Measurements from ENCODE around the gene RAMP2. TPM values are rescaled to one million over a fixed set of nuclear protein-coding genes. Genes with fewer than 3 reads are reported as not detected.

Gene RAMP2
- total RNA-seq, 2 donors from 2014 or later: 4.9 to 5.1 TPM

DNA sequence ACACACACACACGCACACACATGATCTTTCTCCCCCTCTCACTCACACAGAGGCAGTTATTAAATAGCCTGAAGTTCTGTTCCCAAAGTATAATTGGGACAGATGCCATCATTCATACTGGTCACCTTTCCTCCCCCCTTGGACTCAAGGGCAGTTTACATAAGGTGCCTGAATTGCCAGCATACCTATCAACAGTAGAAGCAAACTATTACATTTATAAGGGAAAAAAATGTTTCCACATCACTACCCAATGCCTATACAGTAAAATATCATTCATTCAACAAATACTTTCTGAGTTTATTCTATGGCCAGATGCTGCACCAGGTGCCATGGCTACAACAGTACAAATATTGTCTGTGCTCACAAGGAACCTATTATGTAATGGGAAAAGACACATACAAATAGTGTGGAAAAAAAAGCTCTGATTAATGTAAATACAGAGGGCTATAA lies 43.9 kb downstream of the RAMP2 start:
- Mint-ChIP-seq H3K36me3 (ENCODE audit: low read depth) (peaks cover 14% of the 10 kb centered on the region), H3K27ac (no peak overlapping the region), H3K9me3 (no peaks in the 10 kb centered on the region), H3K27me3 (ENCODE audit: insufficient read depth) (peaks cover 11% of the 10 kb centered on the region), H3K4me1 (peaks cover 22% of the 10 kb centered on the region), H3K4me3 (no peak overlapping the region)
- Histone ChIP-seq H3K4me3 (ENCODE audit: low read length) (no peak overlapping the region), H3K27me3 (ENCODE audit: control insufficient read depth, insufficient read depth, low read length, poor library complexity, severe bottlenecking) (no peaks in the 10 kb centered on the region), H3K9me3 (ENCODE audit: control insufficient read depth, low read length) (no peaks in the 10 kb centered on the region), H3K9ac (ENCODE audit: extremely low read depth, low read length, poor library complexity, severe bottlenecking) (no peak overlapping the region), H3K27ac (ENCODE audit: low read depth, low read length) (no peak overlapping the region), H3K36me3 (ENCODE audit: control insufficient read depth, insufficient read depth, low read length) (peaks cover 12% of the 10 kb centered on the region), H3K4me1 (ENCODE audit: control insufficient read depth, insufficient read depth, low read length) (peaks cover 3% of the 10 kb centered on the region)
- no peak for DNase-seq
- WGBS, 2 experiments (ENCODE audit: insufficient coverage in 1 of 2, insufficient read length in 1 of 2): 96 to 100% methylated on average over 1 of the region's 1 CpG
- TF ChIP-seq, protein P1, sequence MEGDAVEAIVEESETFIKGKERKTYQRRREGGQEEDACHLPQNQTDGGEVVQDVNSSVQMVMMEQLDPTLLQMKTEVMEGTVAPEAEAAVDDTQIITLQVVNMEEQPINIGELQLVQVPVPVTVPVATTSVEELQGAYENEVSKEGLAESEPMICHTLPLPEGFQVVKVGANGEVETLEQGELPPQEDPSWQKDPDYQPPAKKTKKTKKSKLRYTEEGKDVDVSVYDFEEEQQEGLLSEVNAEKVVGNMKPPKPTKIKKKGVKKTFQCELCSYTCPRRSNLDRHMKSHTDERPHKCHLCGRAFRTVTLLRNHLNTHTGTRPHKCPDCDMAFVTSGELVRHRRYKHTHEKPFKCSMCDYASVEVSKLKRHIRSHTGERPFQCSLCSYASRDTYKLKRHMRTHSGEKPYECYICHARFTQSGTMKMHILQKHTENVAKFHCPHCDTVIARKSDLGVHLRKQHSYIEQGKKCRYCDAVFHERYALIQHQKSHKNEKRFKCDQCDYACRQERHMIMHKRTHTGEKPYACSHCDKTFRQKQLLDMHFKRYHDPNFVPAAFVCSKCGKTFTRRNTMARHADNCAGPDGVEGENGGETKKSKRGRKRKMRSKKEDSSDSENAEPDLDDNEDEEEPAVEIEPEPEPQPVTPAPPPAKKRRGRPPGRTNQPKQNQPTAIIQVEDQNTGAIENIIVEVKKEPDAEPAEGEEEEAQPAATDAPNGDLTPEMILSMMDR (conservative IDR thresholded peaks at IDR 0.05): no peak

GRCh38 chr17:42806249-42806648 lies 45.2 kb downstream of the RAMP2 start:
- Mint-ChIP-seq H3K27me3 (ENCODE audit: insufficient read depth) (no peaks in the 10 kb centered on the region), H3K9me3 (no peaks in the 10 kb centered on the region), H3K4me3 (no peak overlapping the region), H3K27ac (no peak overlapping the region), H3K4me1 (peaks cover 22% of the 10 kb centered on the region), H3K36me3 (ENCODE audit: low read depth) (peaks cover 23% of the 10 kb centered on the region)
- Histone ChIP-seq H3K36me3 (ENCODE audit: control insufficient read depth, insufficient read depth, low read length) (peaks cover 25% of the 10 kb centered on the region), H3K9me3 (ENCODE audit: control insufficient read depth, low read length) (no peaks in the 10 kb centered on the region), H3K9ac (ENCODE audit: extremely low read depth, low read length, poor library complexity, severe bottlenecking) (no peak overlapping the region), H3K27ac (ENCODE audit: low read depth, low read length) (no peak overlapping the region), H3K27me3 (ENCODE audit: control insufficient read depth, insufficient read depth, low read length, poor library complexity, severe bottlenecking) (no peaks in the 10 kb centered on the region), H3K4me1 (ENCODE audit: control insufficient read depth, insufficient read depth, low read length) (peaks cover 3% of the 10 kb centered on the region), H3K4me3 (ENCODE audit: low read length) (no peak overlapping the region)
- WGBS, 2 experiments (ENCODE audit: insufficient coverage in 1 of 2, insufficient read length in 1 of 2): 89% methylated on average over 1 of the region's 1 CpG; no CpG with 5 or more reads in 1 of the 2 experiments
- no peak for DNase-seq
- TF ChIP-seq, protein P1 (conservative IDR thresholded peaks at IDR 0.05): no peak

GRCh38 chr17:42809250-42809649 lies 48.2 kb downstream of the RAMP2 start:
- H3K4me3 Mint-ChIP-seq: no peak overlapping the region
- DNase-seq: no peak
- no peaks in the 10 kb centered on the region for H3K9me3 Mint-ChIP-seq
- H3K27me3 Mint-ChIP-seq (ENCODE audit: insufficient read depth): no peaks in the 10 kb centered on the region
- no peak overlapping the region for H3K27ac Mint-ChIP-seq
- Histone ChIP-seq H3K4me1 (ENCODE audit: control insufficient read depth, insufficient read depth, low read length) (no peaks in the 10 kb centered on the region), H3K36me3 (ENCODE audit: control insufficient read depth, insufficient read depth, low read length) (peaks cover 41% of the 10 kb centered on the region), H3K27ac (ENCODE audit: low read depth, low read length) (no peak overlapping the region), H3K9ac (ENCODE audit: extremely low read depth, low read length, poor library complexity, severe bottlenecking) (no peak overlapping the region), H3K27me3 (ENCODE audit: control insufficient read depth, insufficient read depth, low read length, poor library complexity, severe bottlenecking) (no peaks in the 10 kb centered on the region), H3K4me3 (ENCODE audit: low read length) (no peak overlapping the region), H3K9me3 (ENCODE audit: control insufficient read depth, low read length) (no peaks in the 10 kb centered on the region)
- peaks cover 37% of the 10 kb centered on the region for H3K36me3 Mint-ChIP-seq (ENCODE audit: low read depth)
- 91 to 100% methylated on average over 3 of the region's 3 CpGs for WGBS, 2 experiments (ENCODE audit: insufficient coverage in 1 of 2, insufficient read length in 1 of 2)
- no peaks in the 10 kb centered on the region for H3K4me1 Mint-ChIP-seq
- TF ChIP-seq, protein P1 (conservative IDR thresholded peaks at IDR 0.05): no peak

Other genes with a start within 250 kb of the RAMP2 start
- 10 to 100 TPM; 29.1 to 31.5 TPM for gene NAGLU, start 225.0 kb upstream of the RAMP2 start, total RNA-seq
- 1 to 10 TPM; 2.4 to 2.8 TPM for gene HSD17B1, start 208.3 kb upstream of the RAMP2 start, total RNA-seq
- gene COASY, start 199.1 kb upstream of the RAMP2 start, total RNA-seq: 10 to 100 TPM; 97.7 to 99.4 TPM
- gene MLX, start 194.1 kb upstream of the RAMP2 start, total RNA-seq: 10 to 100 TPM; 37.1 to 38.5 TPM
- gene PSMC3IP, start 183.5 kb upstream of the RAMP2 start, total RNA-seq: 10 to 100 TPM; 27.8 to 38.6 TPM
- 10 to 100 TPM; 51.5 to 55.4 TPM for gene RETREG3, start 151.9 kb upstream of the RAMP2 start, total RNA-seq
- gene TUBG1, start 151.5 kb upstream of the RAMP2 start, total RNA-seq: 100 to 1,000 TPM in 1 of 2 donors, 10 to 100 TPM in 1; 94.2 to 124 TPM
- 10 to 100 TPM; 32.4 to 38.0 TPM for gene TUBG2, start 101.9 kb upstream of the RAMP2 start, total RNA-seq
- gene PLEKHH3, start 84.2 kb upstream of the RAMP2 start, total RNA-seq: 10 to 100 TPM; 13.7 to 24.3 TPM
- gene CCR10, start 79.4 kb upstream of the RAMP2 start, total RNA-seq: 1 to 10 TPM in 1 of 2 donors, under 1 TPM in 1; 0.70 to 1.7 TPM
- gene CNTNAP1, start 78.7 kb upstream of the RAMP2 start, total RNA-seq: 10 to 100 TPM in 1 of 2 donors, 1 to 10 TPM in 1; 9.9 to 18.9 TPM
- 10 to 100 TPM; 26.0 to 27.2 TPM for gene EZH1, start 16.2 kb upstream of the RAMP2 start, total RNA-seq
- 100 to 1,000 TPM; 114 to 126 TPM for gene VPS25, start 12.2 kb downstream of the RAMP2 start, total RNA-seq
- 1 to 10 TPM; 2.1 to 3.3 TPM for gene WNK4, start 19.4 kb downstream of the RAMP2 start, total RNA-seq
- 10 to 100 TPM; 64.6 to 67.8 TPM for gene COA3, start 37.5 kb downstream of the RAMP2 start, total RNA-seq
- not detected for gene CNTD1, start 37.6 kb downstream of the RAMP2 start, total RNA-seq
- gene BECN1, start 63.1 kb downstream of the RAMP2 start, total RNA-seq: 10 to 100 TPM; 59.9 to 60.6 TPM
- 100 to 1,000 TPM; 153 to 178 TPM for gene PSME3, start 72.2 kb downstream of the RAMP2 start, total RNA-seq
- 1 to 10 TPM; 3.7 to 3.8 TPM for gene AOC2, start 83.4 kb downstream of the RAMP2 start, total RNA-seq
- 1 to 10 TPM; 1.3 to 1.9 TPM for gene AOC3, start 90.0 kb downstream of the RAMP2 start, total RNA-seq
- gene G6PC1, start 139.6 kb downstream of the RAMP2 start, total RNA-seq: not detected
- gene AARSD1, start 203.2 kb downstream of the RAMP2 start, total RNA-seq: 10 to 100 TPM; 48.7 to 50.9 TPM
- 1 to 10 TPM; 4.6 to 7.9 TPM for gene PTGES3L, start 218.9 kb downstream of the RAMP2 start, total RNA-seq
- 10 to 100 TPM; 17.7 to 18.5 TPM for gene RUNDC1, start 219.3 kb downstream of the RAMP2 start, total RNA-seq
- gene RPL27, start 237.2 kb downstream of the RAMP2 start, total RNA-seq: 1,000 to 10,000 TPM; 1,077 to 1,196 TPM
- gene IFI35, start 245.6 kb downstream of the RAMP2 start, total RNA-seq: 1 to 10 TPM; 3.0 to 5.1 TPM